Body of pancreas (tissue), 4 donors: Measurements from ENCODE around the gene C6orf52.

Experiments
- POLR2A ChIP-seq, 3 donors: fragments of 450-650 bp; IDR thresholded peaks; one replicate each; pipeline ENCODE4 v1.6.1; 2016; ENCODE audit warnings: antibody characterized with exemption in 3 of 3, mild to moderate bottlenecking in 2 of 3
- TF ChIP-seq, protein P1 (sequence below), 7 experiments: fragments of 450-650 bp in 4 of 7; fragments of 200-600 bp in 3 of 7; sonication (generic) in 3 of 7; IDR thresholded peaks; one replicate each; pipeline ENCODE4 v1.5.1; 2016 to 2019; ENCODE audit warnings: antibody characterized with exemption in 7 of 7

DNA sequence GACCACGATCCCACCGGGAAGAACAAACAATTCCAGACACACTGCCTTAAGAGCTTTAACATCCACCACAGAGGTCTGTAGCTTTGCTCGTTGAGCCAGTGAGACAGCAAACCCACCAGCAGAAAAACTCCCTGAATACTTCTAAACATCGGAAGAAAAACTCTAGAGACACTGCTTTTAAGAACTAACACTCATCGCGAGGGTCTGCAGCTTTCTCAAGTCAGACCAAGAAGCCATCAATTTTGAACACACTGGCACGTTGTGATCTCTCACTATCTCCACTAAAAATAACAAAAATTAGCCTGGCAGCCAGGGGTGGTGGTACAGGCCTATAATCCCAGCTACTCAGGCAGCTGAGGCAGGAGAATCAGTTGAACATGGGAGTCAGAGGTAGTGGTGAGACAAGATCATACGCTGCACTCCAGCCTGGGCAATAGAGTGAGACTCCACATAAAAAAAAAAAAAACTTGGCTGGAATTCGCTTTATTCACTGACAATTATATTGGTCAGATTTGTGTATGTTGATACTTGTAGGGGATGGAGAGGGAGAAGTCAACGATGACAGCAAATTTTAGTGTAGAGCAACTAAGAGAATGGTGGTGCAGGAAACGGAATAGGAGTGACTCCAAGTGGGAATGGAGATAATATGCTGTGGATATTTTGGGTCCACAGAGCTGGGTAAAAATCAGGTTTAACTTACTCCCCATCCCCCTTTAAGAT is 27.6 kb upstream of the C6orf52 start:
- TF ChIP-seq POLR2A (IDR thresholded peaks at IDR 0.05) = no peak
- TF ChIP-seq, protein P1, sequence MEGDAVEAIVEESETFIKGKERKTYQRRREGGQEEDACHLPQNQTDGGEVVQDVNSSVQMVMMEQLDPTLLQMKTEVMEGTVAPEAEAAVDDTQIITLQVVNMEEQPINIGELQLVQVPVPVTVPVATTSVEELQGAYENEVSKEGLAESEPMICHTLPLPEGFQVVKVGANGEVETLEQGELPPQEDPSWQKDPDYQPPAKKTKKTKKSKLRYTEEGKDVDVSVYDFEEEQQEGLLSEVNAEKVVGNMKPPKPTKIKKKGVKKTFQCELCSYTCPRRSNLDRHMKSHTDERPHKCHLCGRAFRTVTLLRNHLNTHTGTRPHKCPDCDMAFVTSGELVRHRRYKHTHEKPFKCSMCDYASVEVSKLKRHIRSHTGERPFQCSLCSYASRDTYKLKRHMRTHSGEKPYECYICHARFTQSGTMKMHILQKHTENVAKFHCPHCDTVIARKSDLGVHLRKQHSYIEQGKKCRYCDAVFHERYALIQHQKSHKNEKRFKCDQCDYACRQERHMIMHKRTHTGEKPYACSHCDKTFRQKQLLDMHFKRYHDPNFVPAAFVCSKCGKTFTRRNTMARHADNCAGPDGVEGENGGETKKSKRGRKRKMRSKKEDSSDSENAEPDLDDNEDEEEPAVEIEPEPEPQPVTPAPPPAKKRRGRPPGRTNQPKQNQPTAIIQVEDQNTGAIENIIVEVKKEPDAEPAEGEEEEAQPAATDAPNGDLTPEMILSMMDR (IDR thresholded peaks at IDR 0.05) = no peak
